Fibroblast of mammary gland (primary cell): ENCODE results near the gene GPRC5C.

Experiments used
- DNase-seq: peaks from one replicate; pipeline ENCODE4 v3.0.0-alpha.2; 2010; ENCODE audit warnings: low read depth
- H3K4me3 ChIP-seq: 2 replicates; pipeline ENCODE4 v1.5.1; 2011; ENCODE audit warnings: low read depth, mild to moderate bottlenecking, low read length, moderate library complexity; ENCODE audit not compliant: control insufficient read depth
- CTCF ChIP-seq: conservative IDR thresholded peaks from 2 replicates; pipeline ENCODE4 v1.5.1; 2011; ENCODE audit warnings: low read depth, low read length, inconsistent platforms; ENCODE audit not compliant: control insufficient read depth, insufficient read depth

GPRC5C gene

DNA sequence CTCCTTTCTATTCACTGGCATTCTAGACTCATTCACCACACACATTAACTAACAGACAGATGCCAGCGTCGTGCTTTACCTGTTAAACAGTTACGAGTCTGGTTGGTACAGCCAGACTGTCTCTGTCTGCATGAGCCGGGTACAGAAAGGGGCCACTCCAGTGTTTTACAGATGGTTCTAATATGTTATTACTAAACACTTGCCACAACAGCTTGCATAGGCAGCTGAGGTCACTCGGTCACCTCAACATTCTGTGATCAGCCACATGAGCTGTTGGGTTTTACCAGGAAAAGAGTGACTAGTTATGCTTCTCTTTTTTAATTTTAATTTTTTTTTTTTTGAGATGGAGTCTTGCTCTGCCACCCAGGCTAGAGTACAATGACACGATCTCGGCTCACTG lies 59.7 kb downstream of the GPRC5C start:
- no peak for TF ChIP-seq CTCF
- no peak for DNase-seq
- H3K4me3 ChIP-seq, result no peak overlapping the region

DNA sequence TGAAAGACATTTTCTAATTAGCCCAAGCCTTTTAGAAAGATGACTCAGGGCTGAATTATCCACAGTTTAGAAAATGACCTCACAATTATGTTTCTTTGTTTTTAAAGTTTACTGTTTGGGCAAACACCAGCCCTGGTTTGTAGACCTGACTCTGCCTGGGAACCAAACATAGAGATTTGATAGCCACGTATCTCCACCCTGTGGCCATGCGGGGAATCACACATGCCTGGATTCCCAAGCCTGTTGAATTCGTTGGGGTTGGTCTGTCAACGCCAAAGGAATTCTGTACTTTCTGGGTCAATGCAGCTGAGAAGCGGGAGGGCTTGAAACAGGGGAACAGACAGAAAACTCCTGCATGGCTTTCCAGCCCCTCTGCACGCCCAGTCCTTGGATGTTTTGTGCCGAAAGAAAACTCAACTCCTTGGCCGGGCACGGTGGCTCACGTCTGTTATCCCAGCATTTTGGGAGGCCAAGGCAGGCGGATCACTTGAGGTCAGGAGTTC lies 61.5 kb downstream of the GPRC5C start:
- peak; percentile 67 for DNase-seq
- no peak overlapping the region for H3K4me3 ChIP-seq
- TF ChIP-seq CTCF, result peak; percentile 92
